H1 (cell line): Measurements from ENCODE around the gene CXCL16. TPM values are rescaled to one million over a fixed set of nuclear protein-coding genes. Genes with fewer than 3 reads are reported as not detected.

Source experiments
- CTCF ChIA-PET: fragments of 300-600 bp; sonication (Branson Sonifier 250); formaldehyde crosslinking; loops from one replicate; lab custom pipeline; 2021; ENCODE audit not compliant: partially characterized antibody; lab: Charles Lee
- POLR2A ChIA-PET: fragments of 300-600 bp; sonication (Branson Sonifier 250); formaldehyde crosslinking; loops from one replicate; lab custom pipeline; 2021; ENCODE audit warnings: inconsistent platforms; ENCODE audit not compliant: partially characterized antibody; lab: Charles Lee
- DNase-seq, 2 experiments: peaks; one replicate each; pipeline versions ENCODE4 v3.0.0 to v3.0.0-alpha.2; 2010 to 2022; ENCODE audit warnings: low spot score in 2 of 2, low read depth in 1 of 2, mixed read lengths in 1 of 2
- FAIRE-seq: peaks from 2 replicates; lab custom pipeline; 2011; peaks lifted over from hg19 to GRCh38; lab: Jason Lieb, UNC
- H2AFZ ChIP-seq: 2 replicates; pipeline ENCODE4 v1.8.1; 2012; ENCODE audit warnings: low read length, inconsistent platforms
- H2AK5ac ChIP-seq: 2 replicates; pipeline ENCODE4 v1.6.1; 2013; ENCODE audit warnings: low read depth, low read length
- H2BK120ac ChIP-seq: replicated peaks from 2 replicates; pipeline ENCODE3; 2013; ENCODE audit warnings: low read depth, low read length, inconsistent platforms
- H2BK12ac ChIP-seq: 2 replicates; pipeline ENCODE4 v1.6.1; 2013; ENCODE audit warnings: low read depth, low read length
- H2BK15ac ChIP-seq: 2 replicates; pipeline ENCODE4 v1.6.1; 2013; ENCODE audit warnings: low read length
- H2BK20ac ChIP-seq: 2 replicates; pipeline ENCODE4 v1.6.1; 2013; ENCODE audit warnings: low read length
- H2BK5ac ChIP-seq: 2 replicates; pipeline ENCODE4 v1.6.1; 2013; ENCODE audit warnings: low read depth, low read length
- H3K14ac ChIP-seq: 2 replicates; pipeline ENCODE4 v1.6.1; 2013; ENCODE audit warnings: inconsistent platforms; ENCODE audit not compliant: insufficient read length
- H3K18ac ChIP-seq: 2 replicates; pipeline ENCODE4 v1.6.1; 2013; ENCODE audit warnings: low read length; ENCODE audit errors: extremely low read depth
- H3K23ac ChIP-seq: 2 replicates; pipeline ENCODE4 v1.6.1; 2013; ENCODE audit warnings: inconsistent platforms; ENCODE audit not compliant: insufficient read length
- H3K23me2 ChIP-seq: 2 replicates; pipeline ENCODE4 v1.6.1; 2013; ENCODE audit warnings: low read depth, low read length
- H3K27ac ChIP-seq: 2 replicates; pipeline ENCODE4 v1.6.1; 2011; ENCODE audit warnings: low read depth, low read length, inconsistent platforms
- H3K27me3 ChIP-seq, 4 experiments: replicated peaks in 1 of 4; 1 replicate in 1 of 4; 2 replicates in 3 of 4; pipeline versions ENCODE4 v1.6.1 to v1.8.1; 2011 to 2013; ENCODE audit warnings: low read length in 3 of 4, mild to moderate bottlenecking in 3 of 4, inconsistent platforms in 2 of 4, mixed read lengths in 2 of 4, moderate library complexity in 1 of 4; ENCODE audit not compliant: control insufficient read depth in 3 of 4, insufficient read depth in 3 of 4; ENCODE audit errors: extremely low read depth in 1 of 4
- H3K36me3 ChIP-seq, 4 experiments: 2 replicates each; pipeline versions ENCODE4 v1.6.1 to v1.8.1; 2011 to 2013; ENCODE audit warnings: mild to moderate bottlenecking in 4 of 4, low read length in 3 of 4, moderate library complexity in 2 of 4, control low read depth in 1 of 4, inconsistent platforms in 1 of 4; ENCODE audit not compliant: insufficient read depth in 4 of 4, control insufficient read depth in 2 of 4
- H3K4ac ChIP-seq: replicated peaks from 2 replicates; pipeline ENCODE3; 2013; ENCODE audit warnings: low read length, low read depth, mixed read lengths, inconsistent platforms; ENCODE audit not compliant: insufficient read length
- H3K4me1 ChIP-seq, 4 experiments: replicated peaks in 1 of 4; 1 replicate in 1 of 4; 2 replicates in 3 of 4; pipeline versions ENCODE4 v1.6.1 to v1.8.1; 2011 to 2013; ENCODE audit warnings: low read length in 3 of 4, inconsistent platforms in 2 of 4, mixed read lengths in 1 of 4; ENCODE audit not compliant: insufficient read depth in 4 of 4, control insufficient read depth in 3 of 4
- H3K4me2 ChIP-seq, 2 experiments: 2 replicates each; pipeline versions ENCODE4 v1.6.1 to v1.8.1; 2011 to 2013; ENCODE audit warnings: low read depth in 2 of 2, low read length in 2 of 2, control low read depth in 1 of 2, inconsistent platforms in 1 of 2, mild to moderate bottlenecking in 1 of 2; ENCODE audit not compliant: insufficient read depth in 1 of 2
- H3K4me3 ChIP-seq, 4 experiments: fragments of 200-600, 300-600 bp in 1 of 4; sonication (generic), shearing (Covaris generic), sonication (Bioruptor Twin) in 1 of 4; 2 replicates each; pipeline versions ENCODE4 v1.5.1 to v1.8.1; 2011 to 2016; ENCODE audit warnings: low read length in 4 of 4, low read depth in 3 of 4, control low read depth in 2 of 4, inconsistent platforms in 2 of 4, mild to moderate bottlenecking in 2 of 4, mixed read lengths in 1 of 4, moderate library complexity in 1 of 4; ENCODE audit not compliant: insufficient read depth in 2 of 4; ENCODE audit errors: extremely low read depth in 1 of 4
- H3K56ac ChIP-seq: replicated peaks from 2 replicates; pipeline ENCODE3; 2013; ENCODE audit warnings: low read depth, mild to moderate bottlenecking, mixed read lengths, low read length, inconsistent platforms; ENCODE audit not compliant: insufficient read length
- H3K79me1 ChIP-seq: 2 replicates; pipeline ENCODE4 v1.6.1; 2013; ENCODE audit warnings: low read depth, low read length, control low read depth
- H3K79me2 ChIP-seq, 2 experiments: 2 replicates each; pipeline versions ENCODE4 v1.6.1 to v1.8.1; 2012 to 2013; ENCODE audit warnings: low read length in 2 of 2, mild to moderate bottlenecking in 2 of 2, inconsistent platforms in 1 of 2; ENCODE audit not compliant: insufficient read depth in 2 of 2, control insufficient read depth in 1 of 2
- H3K9ac ChIP-seq, 4 experiments: replicated peaks in 1 of 4; 1 replicate in 1 of 4; 2 replicates in 3 of 4; pipeline versions ENCODE4 v1.6.1 to v1.8.1; 2011 to 2013; ENCODE audit warnings: low read depth in 3 of 4, low read length in 3 of 4, control low read depth in 2 of 4, mild to moderate bottlenecking in 2 of 4, moderate library complexity in 2 of 4, inconsistent platforms in 1 of 4; ENCODE audit errors: extremely low read depth in 1 of 4
- H3K9me3 ChIP-seq, 2 experiments: 2 replicates each; pipeline versions ENCODE4 v1.6.1 to v1.8.1; 2012 to 2013; ENCODE audit warnings: mild to moderate bottlenecking in 2 of 2, moderate library complexity in 2 of 2, control low read depth in 1 of 2, inconsistent platforms in 1 of 2, low read depth in 1 of 2, low read length in 1 of 2, mixed read lengths in 1 of 2; ENCODE audit not compliant: insufficient read depth in 2 of 2
- H4K20me1 ChIP-seq, 2 experiments: replicated peaks in 1 of 2; 2 replicates each; pipeline versions ENCODE3 to v1.8.1; 2011 to 2013; ENCODE audit warnings: inconsistent platforms in 2 of 2, low read length in 2 of 2, mild to moderate bottlenecking in 1 of 2; ENCODE audit not compliant: insufficient read depth in 2 of 2, control insufficient read depth in 1 of 2
- H4K5ac ChIP-seq: 2 replicates; pipeline ENCODE4 v1.6.1; 2013; ENCODE audit warnings: low read length, low read depth, mixed read lengths, inconsistent platforms; ENCODE audit not compliant: insufficient read length
- H4K8ac ChIP-seq: 2 replicates; pipeline ENCODE4 v1.8.0; 2013; ENCODE audit warnings: mild to moderate bottlenecking, moderate library complexity, low read length, inconsistent platforms; ENCODE audit not compliant: insufficient read depth; ENCODE audit errors: extremely low read depth
- H4K91ac ChIP-seq: replicated peaks from 2 replicates; pipeline ENCODE3; 2013; ENCODE audit warnings: low read length, mixed read lengths, inconsistent platforms; ENCODE audit not compliant: insufficient read length
- KDM5A ChIP-seq: fragments of 200-600 bp; IDR thresholded peaks from 2 replicates; pipeline ENCODE4 v1.7.1; 2012; ENCODE audit warnings: mild to moderate bottlenecking, low read length, inconsistent platforms, mixed read lengths
- RFX5 ChIP-seq: IDR thresholded peaks from 2 replicates; pipeline ENCODE4 v1.6.1; 2011; ENCODE audit warnings: low read depth, low read length, improper control_type of control experiment, borderline replicate concordance
- WGBS, 2 experiments: shearing (Covaris generic) in 1 of 2; methylation state at CpG; one replicate each; pipeline versions ENCODE4 v1.1.6 to v1.1.7; 2013 to 2015; ENCODE audit warnings: low lambda C conversion rate in 2 of 2, mixed read lengths in 2 of 2, inconsistent platforms in 1 of 2, low coverage in 1 of 2, missing lambda C conversion rate in 1 of 2; ENCODE audit not compliant: insufficient replicate concordance in 2 of 2, insufficient coverage in 1 of 2, insufficient read length in 1 of 2; ENCODE audit errors: extremely low coverage in 1 of 2, missing lambda C conversion rate in 1 of 2; 5-methylcytosine and 5-hydroxymethylcytosine counted together
- polyA plus RNA-seq, 7 experiments: library from polyadenylated mRNA; depleted of rRNA in 3 of 7; stranded (reverse) in 5 of 7; unstranded in 2 of 7; fragments of >200 nt in 5 of 7; fragments of 200-250 nt in 2 of 7; gene quantifications; 1 replicate in 5 of 7; 2 replicates in 1 of 7; 4 replicates in 1 of 7; pipeline versions ENCODE4 v1.2.1 to v1.2.3, GENCODE V29; 2011 to 2013; ENCODE audit warnings: missing spikeins in 2 of 7, mixed read lengths in 2 of 7
- total RNA-seq: library from RNA; stranded (reverse); fragmentation: NEBNext Ultra II Directional; extraction: Animal tissue kit (Norgen Biotek cat#: 25700); gene quantifications from 2 replicates; pipeline ENCODE4 v1.2.1, GENCODE V29; 2021

CXCL16 gene
- total and polyA plus RNA-seq, 2 of the 8 experiments (the other 6 are each of a cell fraction or from before 2014, with no cell fraction given) = 3.5 to 4.8 TPM

- no peak overlapping the region for H3K27ac ChIP-seq
- ChIA-PET POLR2A (interaction anchor here (1.2 to 2.4 kb wide), 6 partner anchors 9 to 241 kb away, joined by 3 to 10 read pairs (median 6); partner anchors contain the start of gene C17orf107), CTCF (interaction anchor here (1.4 kb wide), 1 partner anchor 138 kb away, joined by 5 read pairs; no protein-coding TSS in a partner anchor)
- H3K4me1 ChIP-seq = peaks cover 0 to 20% (median 10%) of the 10 kb centered on the region in 4 experiments; a peak in 6 of 7 replicates
- WGBS, 2 experiments = 95% methylated on average over 15 of the region's 15 CpGs; no CpG with 5 or more reads in 1 of the 2 experiments
- peak overlapping the region; percentile 72; the same call in 1 of the 2 replicates for H4K8ac ChIP-seq
- H2BK12ac ChIP-seq = peak overlapping the region; percentile 52
- FAIRE-seq = no peak
- TF ChIP-seq RFX5 (no peak), KDM5A (no peak)
- H3K79me1 ChIP-seq = peaks cover 4% of the 10 kb centered on the region; the same call in 1 of the 2 replicates
- H3K79me2 ChIP-seq = peaks cover 21 to 39% of the 10 kb centered on the region in 2 experiments
- H4K20me1 ChIP-seq = peaks cover 4 to 9% of the 10 kb centered on the region in 2 experiments
- peak overlapping the region; percentile 40 for H4K91ac ChIP-seq
- peaks cover 7% of the 10 kb centered on the region for H3K23me2 ChIP-seq
- 0 out of 2 replicates have a peak overlapping the region, but pooled peaks have one; percentile 61 for H2BK15ac ChIP-seq
- no peak overlapping the region for H2BK20ac ChIP-seq
- H3K4me2 ChIP-seq = peak overlapping the region; percentile 77 to 87
- H4K5ac ChIP-seq = peak overlapping the region; percentile 30
- peak overlapping the region; percentile 84 for H2AK5ac ChIP-seq
- H3K18ac ChIP-seq = no peak overlapping the region
- H3K14ac ChIP-seq = no peak overlapping the region
- DNase-seq = no peak
- H3K27me3 ChIP-seq = no peaks in the 10 kb centered on the region
- H3K4me3 ChIP-seq = peak overlapping the region in 2 of 4 experiments; percentile 92 to 97; a peak in 3 of 8 replicates
- no peaks in the 10 kb centered on the region for H3K36me3 ChIP-seq
- no peak overlapping the region for H3K56ac ChIP-seq
- H2BK5ac ChIP-seq = 0 out of 2 replicates have a peak overlapping the region, but pooled peaks have one; percentile 40
- 0 out of 4 replicates have a peak, but pooled peaks cover 0 to 3% of the 10 kb centered on the region in 2 experiments for H3K9me3 ChIP-seq
- peak overlapping the region in 1 of 4 experiments; percentile 33; a peak in 1 of 7 replicates for H3K9ac ChIP-seq
- no peak overlapping the region for H2AFZ ChIP-seq
- no peak overlapping the region for H3K23ac ChIP-seq
- H3K4ac ChIP-seq = no peak overlapping the region
- no peak overlapping the region for H2BK120ac ChIP-seq
Observed at GRCh38 chr17:4704991-4705390, 34.7 kb downstream of the CXCL16 start.
